NCI-H1092 treated with DMSO at 0.1 percent for 48 hours (cell line): ENCODE results near the gene WNT10A.
"Not testable (repeated sequence)": the region's sequence is repeated elsewhere in the genome, so short reads cannot be mapped to it uniquely, and the experiment has no call there.

ENCODE experiments used
- DNase-seq: peaks from one replicate; lab custom pipeline; 2025; lab: John Stamatoyannopoulos, UW

Gene WNT10A

DNA sequence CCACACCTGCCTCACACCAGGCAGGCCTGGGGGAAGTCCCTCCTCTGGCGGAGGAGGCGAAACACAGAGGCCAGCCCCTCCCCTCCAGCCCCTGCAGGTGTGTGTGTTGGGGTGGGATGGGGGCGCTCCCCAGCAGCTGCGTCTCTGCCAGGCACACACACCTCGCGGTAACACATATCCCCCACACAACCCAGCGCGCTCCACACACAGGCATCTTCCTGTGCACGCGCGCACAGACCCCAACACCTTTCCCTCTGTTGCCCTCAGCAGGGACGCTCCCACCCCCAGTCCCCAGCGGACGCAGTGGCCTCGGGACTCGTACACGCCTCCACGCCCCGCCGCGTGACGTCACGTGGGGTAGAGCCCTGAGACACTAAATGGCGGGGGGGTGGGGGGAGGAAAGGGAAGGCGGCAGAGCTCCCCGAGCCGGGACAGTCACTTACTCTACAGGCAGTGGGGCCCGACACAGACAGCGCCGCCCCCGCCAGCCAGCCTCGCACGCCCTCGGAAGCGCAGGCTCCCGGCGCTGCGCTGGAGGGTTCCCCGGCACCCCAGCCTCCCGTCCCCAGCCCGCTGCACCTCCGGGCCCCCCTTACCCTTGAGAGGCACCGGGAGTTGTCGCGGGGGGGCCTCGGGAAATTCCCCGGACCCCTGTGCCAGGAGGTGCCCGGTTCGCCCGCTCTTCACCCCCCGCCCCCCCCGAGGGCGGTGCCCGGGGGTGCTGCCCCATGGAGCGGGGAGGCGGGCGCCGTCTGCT lies at the start of gene WNT10A:
TSS of gene WNT10A (plus strand) at position 751 of the 757 bp plus-strand sequence. CDS start 144 bp downstream, outside the sequence.
- DNase-seq = no peak

GRCh38 chr2:218831378-218831990 lies 49.2 kb upstream of the WNT10A start, which contains the start of gene PRKAG3:
TSS of gene PRKAG3 (minus strand) at chr2:218831803.
- no peak for DNase-seq

DNA sequence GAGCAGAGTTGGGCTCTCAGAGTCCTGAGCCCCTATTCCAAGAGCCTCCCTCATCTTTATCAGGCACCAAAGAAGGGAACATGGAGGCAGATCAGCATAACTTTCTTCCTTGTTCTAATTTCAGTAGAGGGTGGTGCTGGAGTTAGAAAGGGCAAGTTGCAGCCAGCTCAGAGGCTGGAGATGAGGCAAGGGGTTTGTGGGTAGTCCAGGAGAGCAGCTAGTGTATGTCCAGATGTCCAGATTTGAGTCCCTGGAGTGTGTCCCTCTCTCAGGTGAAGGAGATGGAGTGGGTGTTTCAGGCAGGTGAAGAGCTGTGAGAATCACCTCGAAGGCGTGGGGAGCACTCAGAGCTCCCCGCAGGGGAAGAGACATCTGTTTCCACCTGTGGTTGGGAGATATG lies 48.6 kb upstream of the WNT10A start:
- DNase-seq = no peak

DNA sequence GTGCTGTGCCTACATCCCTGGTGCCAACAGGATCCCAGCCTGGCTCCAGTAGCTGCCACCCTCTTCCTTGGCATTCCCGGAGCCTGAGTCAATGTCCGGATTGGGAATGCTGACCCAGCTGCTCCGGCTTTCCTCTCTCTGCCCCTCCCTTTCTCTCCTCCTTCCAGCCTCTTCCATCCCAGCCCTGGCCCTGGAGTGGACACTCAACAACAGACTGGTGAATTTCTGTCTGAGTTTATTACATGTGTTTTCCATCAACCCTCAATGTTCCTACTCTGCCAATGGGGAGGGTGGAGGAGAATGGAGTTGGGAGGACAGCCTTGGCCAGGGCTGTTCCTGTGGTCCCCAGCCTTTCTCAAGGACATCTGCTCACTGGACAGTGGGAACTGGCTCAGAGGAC lies 48.1 kb upstream of the WNT10A start:
- no peak for DNase-seq

- no peak for DNase-seq
Observed at GRCh38 chr2:218833023-218833609, 47.5 kb upstream of the WNT10A start.

DNA sequence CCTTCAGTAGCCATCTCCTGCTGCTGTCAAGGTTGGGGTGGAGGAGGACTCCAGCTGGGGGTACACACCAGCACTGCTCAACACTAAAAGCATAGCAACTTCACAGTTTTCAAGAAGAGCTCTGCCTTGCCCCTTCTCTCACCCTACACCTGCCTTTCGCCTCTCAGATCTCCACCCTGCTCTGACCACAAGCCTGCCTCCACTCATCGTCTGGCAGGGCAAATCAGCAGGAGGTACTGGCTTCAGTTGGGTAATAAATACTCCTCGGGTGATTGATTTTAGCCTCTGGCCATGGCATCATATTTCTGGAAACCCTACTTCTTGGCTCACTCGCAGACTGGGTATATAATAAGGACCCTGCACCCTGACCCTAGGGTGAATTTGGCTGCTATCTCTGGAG lies 46.0 kb upstream of the WNT10A start:
- DNase-seq = no peak

- no peak for DNase-seq
Observed at GRCh38 chr2:218837495-218837894, 43.2 kb upstream of the WNT10A start.

DNA sequence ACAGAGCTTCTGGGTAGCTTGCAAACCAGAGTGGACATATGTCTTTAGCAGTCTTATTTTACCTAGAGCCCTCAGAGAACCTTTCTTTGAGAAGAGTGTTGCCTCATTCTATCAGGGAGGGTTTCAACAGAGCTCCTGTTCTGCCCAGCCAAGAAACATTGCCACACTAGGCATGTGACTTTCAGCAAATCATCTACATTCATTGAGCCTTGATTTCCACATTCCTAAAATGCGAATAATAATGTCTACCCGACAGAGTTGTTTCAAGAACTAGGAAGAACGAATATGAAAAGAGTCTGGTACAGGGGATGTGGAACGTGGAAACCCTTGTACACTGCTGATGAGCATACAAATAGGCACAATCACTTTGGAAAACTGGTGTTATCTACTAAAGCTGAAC lies 41.2 kb upstream of the WNT10A start:
- DNase-seq = no peak

DNA sequence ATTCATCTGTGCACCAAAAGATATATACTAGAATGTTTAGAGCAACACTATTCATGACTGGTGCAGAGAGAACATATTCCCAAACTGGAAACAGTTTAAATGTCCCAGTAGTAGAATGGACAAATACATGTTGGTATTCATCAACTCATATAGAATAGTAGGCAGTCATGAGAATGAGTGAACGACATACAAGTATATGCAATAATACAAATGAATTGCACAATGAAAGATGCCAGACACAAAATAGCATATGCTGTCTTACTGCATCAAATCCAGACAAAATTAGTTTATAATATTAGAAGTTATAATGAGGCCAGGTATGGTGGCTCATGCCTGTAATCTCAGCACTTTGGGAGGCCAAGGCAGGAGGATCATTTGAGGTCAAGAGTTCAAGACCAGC lies 40.8 kb upstream of the WNT10A start:
- no peak for DNase-seq

DNA sequence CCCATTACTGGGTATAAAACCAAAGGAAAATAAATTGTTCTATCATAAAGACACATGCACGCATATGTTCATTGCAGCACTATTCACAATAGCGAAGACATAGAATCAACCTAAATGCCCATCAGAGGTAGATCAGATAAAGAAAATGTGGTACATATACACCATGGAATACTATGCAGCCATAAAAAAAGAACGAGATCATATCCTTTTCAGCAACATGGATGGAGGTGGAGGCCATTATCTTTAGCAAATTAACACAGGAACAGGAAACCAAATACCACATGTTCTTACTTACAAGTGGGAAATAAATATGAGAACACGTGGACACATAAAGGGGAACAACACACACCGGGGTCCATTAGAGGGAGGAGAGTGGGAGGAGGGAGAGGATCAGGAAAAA lies 36.3 kb upstream of the WNT10A start:
- DNase-seq = not testable (repeated sequence)

GRCh38 chr2:218846963-218847362 lies 33.7 kb upstream of the WNT10A start:
- not testable (repeated sequence) for DNase-seq

GRCh38 chr2:218849721-218850120 lies 30.9 kb upstream of the WNT10A start:
- no peak for DNase-seq

DNA sequence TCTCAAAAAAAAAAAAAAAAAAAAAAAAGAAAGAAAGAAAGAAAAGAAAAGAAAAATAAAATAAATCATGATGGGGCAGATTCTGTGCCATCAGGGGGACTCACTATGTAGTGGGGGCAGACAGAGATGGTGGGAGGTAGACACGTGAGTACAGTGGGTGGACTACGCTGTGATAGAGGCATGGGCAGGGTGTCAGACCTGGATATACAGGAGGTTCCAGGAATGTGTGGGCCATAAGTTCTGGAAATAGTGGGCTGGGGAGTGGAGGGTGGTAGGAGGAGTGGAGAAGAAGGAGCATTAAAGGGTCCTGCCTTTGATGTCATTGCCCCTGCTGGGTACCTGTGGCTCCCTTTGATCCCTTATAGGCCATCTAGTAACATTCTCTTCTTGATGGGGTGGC lies 29.9 kb upstream of the WNT10A start:
- DNase-seq = no peak

DNA sequence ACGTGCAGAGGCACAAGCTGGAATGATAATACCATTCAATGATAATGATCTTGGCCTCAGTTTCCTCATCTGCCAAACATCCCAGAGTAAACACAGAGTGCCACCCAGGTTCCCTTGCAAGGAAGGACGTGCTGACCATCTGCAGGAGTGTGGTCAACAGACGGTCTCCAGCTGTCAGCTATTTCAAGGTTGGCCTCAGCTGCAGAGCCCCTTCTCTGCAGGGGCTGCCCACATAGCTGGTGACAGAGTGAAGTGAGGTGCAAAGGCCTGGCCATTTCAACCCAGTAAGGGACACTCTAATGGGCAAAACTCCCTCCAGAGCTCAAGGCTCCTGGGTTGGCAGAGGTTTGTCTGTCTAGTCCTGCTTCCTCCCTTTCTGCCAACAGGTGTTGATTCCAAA lies 29.4 kb upstream of the WNT10A start:
- DNase-seq = no peak

DNA sequence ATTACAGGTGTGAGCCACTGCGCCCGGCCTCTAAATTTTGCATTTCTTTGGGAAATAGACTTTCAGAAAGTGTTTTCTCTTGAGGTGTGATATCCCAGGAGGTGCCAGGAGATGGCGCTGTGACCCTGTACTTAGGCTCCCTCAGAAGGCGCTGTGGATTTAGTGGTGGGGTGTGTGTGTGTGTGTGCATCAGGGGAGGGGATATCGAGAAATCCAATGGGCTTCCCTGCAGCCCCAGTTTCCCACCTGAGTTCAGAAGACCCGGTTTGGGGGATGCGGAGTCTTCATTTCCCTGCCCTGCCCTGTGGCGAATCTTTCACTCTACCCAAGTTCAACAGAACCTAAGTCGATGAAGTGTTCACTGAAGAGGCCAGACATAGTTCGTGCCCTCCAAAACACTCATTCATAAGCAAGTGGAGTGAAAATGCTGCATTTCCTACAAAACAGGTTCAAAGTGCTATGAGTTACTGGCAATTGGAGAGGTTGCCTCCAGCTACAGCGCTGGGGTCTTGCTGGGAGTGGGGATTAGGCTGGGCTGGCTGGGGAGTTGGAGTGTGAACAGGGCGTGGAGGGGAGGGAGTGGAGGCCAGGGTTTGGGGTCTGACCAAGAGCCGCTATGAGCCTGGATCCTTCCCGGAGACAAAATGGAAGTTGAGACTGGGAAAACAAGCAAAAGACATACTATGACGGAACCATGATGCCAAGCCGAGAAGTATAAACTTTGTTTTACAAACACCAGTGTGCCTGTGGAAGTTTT lies 27.6 kb upstream of the WNT10A start:
- no peak for DNase-seq

GRCh38 chr2:218853766-218854165 lies 26.9 kb upstream of the WNT10A start:
- DNase-seq = no peak

GRCh38 chr2:218854860-218855259 lies 25.8 kb upstream of the WNT10A start:
- no peak for DNase-seq

DNA sequence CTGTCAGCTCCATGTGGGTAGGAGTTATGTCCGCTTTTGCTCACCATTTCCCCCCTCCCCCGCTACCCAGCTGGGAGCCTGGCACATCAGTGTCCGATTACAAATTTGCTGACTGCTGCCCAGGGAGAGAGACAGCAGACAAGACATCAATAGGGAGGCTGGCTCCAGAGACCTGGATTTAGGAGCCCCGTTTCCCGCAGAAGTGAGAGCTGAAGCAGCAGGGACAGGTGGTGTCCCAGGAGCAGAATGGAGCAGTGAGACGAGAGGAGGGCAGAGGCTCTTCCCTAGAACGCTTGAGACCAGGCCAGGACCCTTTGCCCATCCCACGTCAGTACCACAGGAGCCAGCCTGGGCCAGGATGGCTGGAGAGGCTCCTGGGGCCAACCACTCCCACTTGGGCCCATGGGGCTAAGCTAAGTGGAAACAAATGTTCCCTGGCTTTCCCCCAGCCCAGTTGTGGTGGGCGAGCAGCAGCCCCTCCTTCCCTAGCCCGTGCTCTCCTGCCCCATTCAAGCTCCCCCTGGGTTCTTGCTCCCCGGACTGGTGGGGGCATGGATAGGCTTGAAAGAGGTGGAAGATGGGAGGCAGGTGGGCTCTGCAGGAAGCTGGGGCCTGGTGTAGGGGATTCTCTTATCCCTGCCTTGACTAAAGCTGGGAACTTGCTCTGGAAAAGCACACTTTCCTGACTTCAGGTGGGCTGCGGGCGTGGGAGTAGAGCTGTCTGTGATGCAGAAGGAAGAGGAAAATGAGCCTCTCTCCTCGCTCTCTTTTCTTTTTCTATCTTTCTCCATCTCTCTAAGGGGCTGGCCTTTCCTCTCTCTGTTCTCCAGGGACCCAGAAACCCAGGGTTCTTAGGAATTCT lies 25.1 kb upstream of the WNT10A start:
- DNase-seq = no peak

DNA sequence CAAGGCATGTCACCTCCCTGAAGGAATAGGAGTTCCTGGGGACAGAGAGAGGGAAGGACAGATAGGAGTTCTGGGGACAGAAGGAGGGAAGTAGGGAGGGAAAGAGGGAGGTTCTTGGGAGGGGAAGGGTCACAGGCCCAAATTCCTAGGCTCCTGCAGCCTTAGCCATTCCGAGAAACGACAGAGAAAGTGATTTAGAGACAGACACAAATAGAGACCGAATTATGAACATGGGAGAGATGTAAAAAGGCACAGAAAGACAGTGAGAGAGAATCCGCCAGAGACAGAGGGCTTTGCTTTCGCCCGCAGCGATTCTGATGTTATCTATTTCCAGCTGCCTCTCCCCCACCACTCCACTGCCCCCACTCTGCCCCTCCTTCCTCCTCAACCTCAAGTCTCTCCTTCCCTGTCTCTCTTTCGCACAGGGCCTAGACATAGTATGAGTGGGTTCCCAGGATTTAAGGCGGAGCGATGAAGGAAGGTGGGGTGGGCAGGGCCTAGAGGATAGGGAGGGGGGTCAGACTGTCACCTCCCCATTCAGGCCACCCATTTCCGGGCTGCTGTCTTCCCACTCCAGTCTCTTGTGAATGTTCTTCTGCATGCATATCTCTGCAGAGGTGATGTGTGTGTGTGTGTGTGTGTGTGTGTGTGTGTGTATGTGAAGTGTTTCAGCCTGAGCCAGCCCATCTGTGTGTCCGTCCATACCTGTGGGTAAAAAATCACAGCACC lies 24.3 kb upstream of the WNT10A start:
- DNase-seq = no peak

DNA sequence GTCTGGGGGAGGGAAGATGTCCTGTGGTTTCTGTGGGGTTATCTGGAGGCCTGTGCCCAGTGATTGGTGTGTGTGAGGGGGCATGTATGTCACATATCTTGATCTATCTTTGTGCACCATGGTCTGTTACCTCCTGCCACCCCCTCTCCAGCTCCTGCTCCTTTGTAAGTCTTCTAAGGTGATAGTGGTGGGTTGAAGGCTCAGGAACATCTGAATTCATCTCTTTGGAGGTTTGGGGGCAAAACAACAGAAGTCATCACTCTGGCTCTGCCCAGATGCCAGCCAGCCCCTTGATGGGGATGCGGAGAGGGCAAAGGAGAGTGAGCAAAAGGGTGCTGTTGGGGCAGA lies 23.8 kb upstream of the WNT10A start:
- DNase-seq = no peak
